ENCODE measurements around the gene TGFBI.

TGFBI gene

DNA sequence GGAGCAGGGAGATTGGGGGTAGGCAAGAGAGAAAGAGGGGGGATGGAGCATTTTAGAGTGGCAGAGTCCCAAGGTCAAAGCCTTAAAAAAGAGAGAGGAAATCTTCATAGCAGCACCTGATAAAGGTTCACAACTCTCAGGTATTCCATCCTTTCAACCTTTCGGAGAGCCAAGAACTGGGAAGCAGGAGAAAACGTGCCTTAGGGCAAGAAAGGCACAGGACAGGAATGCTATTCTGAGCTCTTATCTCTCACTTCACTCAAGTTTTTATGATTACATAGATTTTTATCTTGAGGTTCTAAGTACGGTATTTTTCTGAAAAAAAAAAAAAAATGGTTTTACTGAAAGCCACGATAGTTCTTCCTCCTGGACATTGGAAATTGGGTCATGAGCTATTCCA is 69.4 kb downstream of the TGFBI start:
- DNase-seq = no peak

DNA sequence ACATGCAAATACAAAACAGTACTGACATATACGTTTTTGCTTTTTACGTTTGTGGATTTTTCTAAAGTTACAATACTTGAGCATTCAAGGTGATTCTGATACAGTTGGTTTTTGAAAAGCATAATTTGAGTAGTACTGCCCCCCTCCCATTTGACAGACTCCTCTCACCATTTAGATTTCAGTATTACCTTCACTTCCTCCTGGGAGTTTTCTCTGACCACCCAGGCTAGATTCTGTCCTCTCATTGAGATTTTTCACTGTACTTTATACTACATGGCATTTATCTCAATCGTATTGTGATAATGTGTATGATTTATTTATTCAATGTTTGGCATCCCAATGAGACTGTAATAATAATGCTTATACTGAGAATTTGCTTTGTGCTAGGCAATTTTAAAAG is 71.1 kb downstream of the TGFBI start:
- no peak for DNase-seq

DNA sequence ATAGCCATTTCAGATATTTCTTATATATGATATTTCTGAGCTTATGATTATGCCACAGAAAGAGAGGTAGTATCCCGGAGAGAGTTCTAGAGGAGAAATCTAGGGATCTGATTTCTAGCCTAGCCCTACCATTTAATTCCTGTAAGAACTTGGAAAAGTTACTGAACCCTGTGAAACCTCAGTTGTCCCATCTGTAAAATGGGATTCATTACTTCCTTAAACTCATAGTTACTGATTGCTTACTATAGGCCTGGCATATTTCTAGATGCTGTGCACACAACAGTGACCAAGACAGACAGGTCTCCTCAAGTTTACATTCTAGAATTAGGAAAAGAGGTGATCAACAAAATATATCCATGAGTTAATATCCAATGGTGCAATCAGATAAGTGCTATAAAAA is 73.1 kb downstream of the TGFBI start:
- no peak for DNase-seq

DNA sequence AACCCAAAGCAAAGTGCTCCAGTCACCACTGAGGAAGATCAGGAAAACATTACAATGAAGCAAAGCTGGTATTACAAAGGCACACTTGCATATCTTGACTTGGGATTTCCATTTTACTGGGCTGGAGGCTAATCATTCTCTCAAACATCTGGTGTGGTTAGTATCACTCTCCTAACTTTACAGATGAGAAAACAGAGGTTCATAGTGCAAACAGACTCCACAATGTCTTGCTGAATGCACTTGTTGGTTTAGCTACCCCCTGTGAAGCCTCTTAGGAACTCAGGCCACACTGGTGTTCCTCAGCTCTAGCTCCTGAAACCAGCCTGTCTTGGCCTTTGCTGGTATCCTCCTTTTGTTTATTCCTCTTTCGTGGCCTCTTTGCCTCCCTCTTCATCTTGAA is 74.3 kb downstream of the TGFBI start:
- DNase-seq = no peak

DNA sequence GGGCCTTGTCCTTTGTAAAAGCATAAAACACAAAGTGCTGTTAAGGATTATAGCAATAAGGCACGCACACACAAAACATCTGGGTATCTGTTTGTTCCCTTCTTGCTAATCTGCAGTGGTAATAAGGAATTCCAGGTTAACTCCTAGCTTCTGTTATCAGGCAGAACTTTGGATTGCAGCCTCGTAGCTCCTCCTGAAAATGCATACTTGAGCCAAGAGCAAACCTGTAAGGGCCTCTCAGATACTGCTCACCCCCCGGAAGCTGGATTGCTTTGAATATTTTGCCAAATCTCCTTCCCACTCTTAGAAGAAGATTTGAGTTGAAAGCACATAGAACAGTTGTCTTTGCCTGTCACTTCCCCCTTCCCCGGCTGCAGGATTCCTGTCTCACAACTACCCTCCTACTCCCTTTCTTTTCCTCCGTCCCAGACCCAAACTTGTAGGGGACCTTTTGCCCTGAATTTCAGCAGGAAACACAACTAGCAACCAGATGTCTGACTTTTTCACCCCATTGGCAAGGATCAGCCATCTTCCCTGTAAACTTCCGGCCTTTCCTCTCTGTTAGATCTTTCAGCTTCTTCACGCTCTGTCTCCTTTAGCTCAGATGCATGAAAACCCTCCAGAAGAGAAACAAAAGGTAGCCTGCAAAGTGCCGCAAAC is 75.6 kb downstream of the TGFBI start:
- DNase-seq = no peak

DNA sequence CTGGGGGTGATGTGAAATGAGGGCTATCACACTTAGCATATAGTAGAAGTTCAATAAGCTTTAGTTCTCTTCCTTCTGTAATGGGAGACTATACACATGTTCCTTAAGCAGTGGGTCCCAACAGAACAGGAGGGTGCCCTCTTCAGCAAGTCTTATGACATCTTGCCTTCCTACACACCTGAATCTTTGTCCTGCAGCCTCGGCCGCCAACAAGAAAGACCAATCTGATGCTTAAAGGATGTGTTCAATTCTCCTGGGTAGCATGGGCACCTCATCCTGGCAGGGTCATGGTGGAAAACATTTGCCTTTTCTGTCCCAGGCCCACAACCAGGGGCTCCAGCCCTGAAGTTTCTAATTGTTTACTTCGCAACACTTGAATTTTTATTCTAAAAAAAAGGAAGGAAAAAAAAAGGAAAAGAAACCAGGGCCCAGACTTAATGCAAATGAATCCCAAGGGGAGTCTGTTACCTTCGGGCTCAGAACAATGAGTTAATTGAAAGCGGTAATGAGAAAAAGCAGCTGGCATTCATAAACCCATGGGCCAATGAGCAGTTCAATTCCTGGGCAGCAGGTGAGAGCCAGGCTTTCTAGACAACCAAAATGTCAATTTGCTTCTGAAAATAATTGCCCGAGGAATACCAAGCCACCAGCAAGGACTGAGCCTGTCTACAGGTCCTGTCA is 77.7 kb downstream of the TGFBI start:
- DNase-seq = no peak

DNA sequence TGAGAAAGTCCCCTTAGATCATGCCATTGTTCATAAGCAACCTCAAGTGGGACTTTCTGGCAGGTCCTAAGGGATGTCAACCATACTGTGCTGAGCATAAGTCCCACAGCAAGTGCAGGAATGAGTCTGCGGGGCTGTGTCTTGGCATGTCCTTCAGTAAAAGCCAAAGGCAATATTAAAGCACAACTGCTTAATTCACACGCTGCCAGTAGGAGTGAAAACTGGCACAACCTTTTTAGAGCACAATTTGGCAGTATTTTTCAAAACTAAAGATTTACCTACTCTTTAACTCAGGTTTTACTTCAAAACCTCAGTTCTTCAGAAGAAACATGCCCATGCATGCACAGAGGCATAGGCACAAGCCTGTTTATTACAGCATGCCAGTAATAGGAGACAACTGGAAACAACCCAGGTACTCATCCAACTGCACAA is 79.4 kb downstream of the TGFBI start:
- no peak for DNase-seq

DNA sequence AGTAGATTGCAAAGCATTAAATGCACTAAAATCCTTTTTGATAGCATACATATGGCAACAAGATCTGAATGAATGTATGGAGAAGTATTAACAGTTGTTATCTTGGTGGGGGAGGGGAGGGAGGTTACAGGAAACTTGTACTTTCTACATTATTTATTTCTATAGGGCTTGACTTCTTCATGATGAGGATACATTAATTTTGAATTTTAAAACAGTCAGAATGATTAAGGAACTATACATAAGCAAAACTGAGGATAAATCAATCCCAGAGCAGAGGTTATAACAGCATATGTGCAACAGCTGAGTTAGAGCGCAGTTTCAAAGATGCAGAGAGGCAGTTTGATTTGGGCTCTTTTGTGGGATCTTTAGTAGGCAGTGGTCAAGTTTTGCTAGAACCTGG is 80.0 kb downstream of the TGFBI start:
- no peak for DNase-seq

DNA sequence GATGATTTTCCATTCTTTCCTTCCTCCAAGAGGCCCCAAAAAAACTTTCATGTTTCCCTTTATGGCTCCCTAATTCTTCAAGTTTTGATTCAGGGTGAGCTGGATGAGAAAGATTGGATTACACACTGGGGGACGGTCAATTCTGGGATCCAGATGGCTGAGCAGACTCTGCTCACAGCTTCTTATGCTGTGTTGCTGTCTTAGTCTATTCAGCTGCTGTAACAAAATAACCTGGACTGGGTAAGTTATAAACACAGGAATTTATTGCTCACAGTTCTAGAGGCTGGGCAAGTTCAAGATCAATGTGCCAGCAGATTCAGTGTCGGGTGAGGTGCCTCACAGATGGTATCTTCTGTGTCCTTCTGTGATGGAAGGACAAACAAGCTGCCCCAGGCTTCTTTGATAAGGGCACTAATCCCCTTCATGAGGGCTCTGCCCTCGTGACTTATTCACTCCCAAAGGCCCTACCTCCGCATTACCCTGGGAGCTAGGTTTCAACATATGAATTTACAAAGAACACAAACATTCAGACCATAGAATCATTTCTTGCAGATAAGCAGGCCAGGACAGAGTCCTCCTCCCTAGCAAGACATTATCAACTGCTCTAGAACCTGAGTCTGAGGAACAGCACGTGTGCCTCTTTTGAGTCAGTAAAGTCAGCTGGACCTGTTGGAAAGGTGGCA is 80.8 kb downstream of the TGFBI start:
- DNase-seq = no peak
